SK-N-MC (cell line): ENCODE results near the gene DNAJB11.

Source experiments
- EZH2 ChIP-seq: fragments of 200-600 bp; sonication (generic); IDR thresholded peaks from one replicate; pipeline ENCODE4 v1.6.1; 2017; ENCODE audit warnings: antibody characterized with exemption
- FOXP2 ChIP-seq: optimal IDR thresholded peaks from 2 replicates; pipeline ENCODE3; 2011; ENCODE audit warnings: mild to moderate bottlenecking, moderate library complexity; ENCODE audit not compliant: insufficient read depth; ENCODE audit errors: extremely low read length, control extremely low read depth
- POLR2AphosphoS5 ChIP-seq: IDR thresholded peaks from 2 replicates; pipeline ENCODE4 v1.6.1; 2012; ENCODE audit warnings: mild to moderate bottlenecking, low read depth, low read length, borderline replicate concordance

DNA sequence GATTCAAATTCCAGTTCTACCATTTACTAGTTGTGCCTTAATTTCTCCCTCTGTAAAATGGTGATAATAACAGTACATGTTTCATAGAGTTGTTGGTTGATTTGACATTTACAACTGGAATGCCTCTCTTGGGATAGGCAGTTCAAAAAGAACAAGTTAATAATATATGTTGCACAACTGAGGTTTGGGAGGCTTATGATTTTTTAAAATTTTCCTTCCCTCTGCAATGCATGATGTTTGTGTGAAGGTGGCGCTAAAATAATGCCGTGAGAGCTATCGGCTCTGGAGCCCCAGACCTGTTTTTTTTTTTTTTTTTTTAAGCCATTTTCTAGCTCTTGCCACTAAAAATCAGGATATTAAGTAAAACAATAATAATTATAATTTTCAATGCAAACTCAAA is 18.6 kb downstream of the DNAJB11 start:
- TF ChIP-seq EZH2 (no peak), POLR2AphosphoS5 (no peak), FOXP2 (no peak)
